H9 (cell line): ENCODE results near the gene IMMP2L. TPM values are rescaled to one million over a fixed set of nuclear protein-coding genes. Genes with fewer than 3 reads are reported as not detected.

Experiments
- DNase-seq: peaks from one replicate; pipeline ENCODE4 v3.0.0-alpha.2; 2017
- H2AFZ ChIP-seq: one replicate; pipeline ENCODE4 v1.6.1; 2013; ENCODE audit warnings: mild to moderate bottlenecking, low read length, control low read depth, moderate library complexity
- H2AK5ac ChIP-seq: 2 replicates; pipeline ENCODE4 v1.6.1; 2013; ENCODE audit warnings: low read length, control low read depth, mixed read lengths; ENCODE audit not compliant: insufficient read length
- H2BK120ac ChIP-seq: one replicate; pipeline ENCODE4 v1.6.1; 2013; ENCODE audit warnings: low read depth, mild to moderate bottlenecking, low read length, control low read depth, inconsistent platforms; ENCODE audit not compliant: poor library complexity, severe bottlenecking
- H2BK12ac ChIP-seq: 2 replicates; pipeline ENCODE4 v1.6.1; 2013; ENCODE audit warnings: low read length, control low read depth, mixed read lengths, low read depth; ENCODE audit not compliant: insufficient read length
- H2BK15ac ChIP-seq: 2 replicates; pipeline ENCODE4 v1.6.1; 2013; ENCODE audit warnings: low read depth, low read length, control low read depth
- H2BK20ac ChIP-seq: one replicate; pipeline ENCODE4 v1.6.1; 2013; ENCODE audit warnings: low read depth, mild to moderate bottlenecking, low read length, control low read depth, inconsistent platforms; ENCODE audit not compliant: poor library complexity, severe bottlenecking
- H2BK5ac ChIP-seq: 2 replicates; pipeline ENCODE4 v1.6.1; 2013; ENCODE audit warnings: low read length, control low read depth, mixed read lengths; ENCODE audit not compliant: insufficient read length
- H3K14ac ChIP-seq: 2 replicates; pipeline ENCODE4 v1.6.1; 2013; ENCODE audit warnings: low read length, control low read depth; ENCODE audit not compliant: insufficient read depth
- H3K18ac ChIP-seq: 2 replicates; pipeline ENCODE4 v1.6.1; 2013; ENCODE audit warnings: low read depth, mild to moderate bottlenecking, mixed read lengths, low read length, control low read depth; ENCODE audit not compliant: insufficient read length
- H3K23ac ChIP-seq: 2 replicates; pipeline ENCODE4 v1.6.1; 2013; ENCODE audit warnings: low read length, control low read depth, mixed read lengths, low read depth; ENCODE audit not compliant: insufficient read length
- H3K23me2 ChIP-seq: 2 replicates; pipeline ENCODE4 v1.6.1; 2013; ENCODE audit warnings: low read depth, mild to moderate bottlenecking, mixed read lengths, low read length, control low read depth; ENCODE audit not compliant: insufficient read length, poor library complexity, severe bottlenecking
- H3K27ac ChIP-seq: 2 replicates; pipeline ENCODE4 v1.5.1; 2013; ENCODE audit warnings: low read length, control low read depth, mixed read lengths, low read depth; ENCODE audit not compliant: insufficient read length
- H3K27me3 ChIP-seq: 2 replicates; pipeline ENCODE4 v1.6.1; 2013; ENCODE audit warnings: low read length, control low read depth, inconsistent platforms; ENCODE audit not compliant: insufficient read depth
- H3K4ac ChIP-seq: 2 replicates; pipeline ENCODE4 v1.6.1; 2013; ENCODE audit warnings: low read depth, mild to moderate bottlenecking, control low read depth, inconsistent platforms, low read length, moderate library complexity
- H3K4me1 ChIP-seq: 2 replicates; pipeline ENCODE4 v1.6.1; 2013; ENCODE audit warnings: low read length, control low read depth, inconsistent platforms; ENCODE audit not compliant: insufficient read depth
- H3K4me2 ChIP-seq: 2 replicates; pipeline ENCODE4 v1.6.1; 2013; ENCODE audit warnings: low read length, control low read depth, mixed read lengths; ENCODE audit not compliant: insufficient read length, insufficient read depth
- H3K56ac ChIP-seq: 2 replicates; pipeline ENCODE4 v1.6.1; 2013; ENCODE audit warnings: low read depth, mild to moderate bottlenecking, mixed read lengths, low read length, control low read depth; ENCODE audit not compliant: insufficient read length
- H3K79me1 ChIP-seq: 2 replicates; pipeline ENCODE4 v1.6.1; 2013; ENCODE audit warnings: low read depth, mild to moderate bottlenecking, moderate library complexity, low read length, control low read depth, inconsistent platforms; ENCODE audit not compliant: insufficient read depth, poor library complexity, severe bottlenecking
- H3K79me2 ChIP-seq: 2 replicates; pipeline ENCODE4 v1.6.1; 2013; ENCODE audit warnings: low read length, control low read depth, inconsistent platforms; ENCODE audit not compliant: insufficient read depth
- H3K9ac ChIP-seq: 2 replicates; pipeline ENCODE4 v1.6.1; 2013; ENCODE audit warnings: low read length, control low read depth, mixed read lengths; ENCODE audit not compliant: insufficient read length; ENCODE audit errors: extremely low read depth
- H3K9me3 ChIP-seq: one replicate; pipeline ENCODE4 v1.6.1; 2013; ENCODE audit warnings: low read depth, low read length, inconsistent platforms; ENCODE audit not compliant: control insufficient read depth
- H3T11ph ChIP-seq: one replicate; pipeline ENCODE4 v1.6.1; 2013; ENCODE audit warnings: mild to moderate bottlenecking, low read length, control low read depth, inconsistent platforms
- H4K20me1 ChIP-seq: one replicate; pipeline ENCODE4 v1.6.1; 2013; ENCODE audit not compliant: control insufficient read depth, insufficient read length, insufficient read depth
- H4K5ac ChIP-seq: 2 replicates; pipeline ENCODE4 v1.6.1; 2013; ENCODE audit warnings: low read depth, mild to moderate bottlenecking, mixed read lengths, low read length, control low read depth; ENCODE audit not compliant: insufficient read length
- H4K8ac ChIP-seq: replicated peaks from 2 replicates; pipeline ENCODE4 v1.6.1; 2013; ENCODE audit warnings: low read length, control low read depth, mixed read lengths, low read depth; ENCODE audit not compliant: insufficient read length
- H4K91ac ChIP-seq: 2 replicates; pipeline ENCODE4 v1.6.1; 2013; ENCODE audit warnings: low read depth, mild to moderate bottlenecking, moderate library complexity, mixed read lengths, low read length, control low read depth; ENCODE audit not compliant: insufficient read length
- H3K27ac Mint-ChIP-seq, 3 experiments: 2 replicates in 2 of 3; 3 replicates in 1 of 3; pipeline ENCODE4 v1.8.0; 2020 to 2021; ENCODE audit warnings: mixed read lengths in 3 of 3, mild to moderate bottlenecking in 1 of 3, moderate library complexity in 1 of 3
- H3K27me3 Mint-ChIP-seq: 2 replicates; pipeline ENCODE4 v1.8.0; 2021; ENCODE audit warnings: low read depth, mild to moderate bottlenecking, moderate library complexity, mixed read lengths
- H3K36me3 Mint-ChIP-seq, 3 experiments: 2 replicates in 2 of 3; 3 replicates in 1 of 3; pipeline ENCODE4 v1.8.0; 2020 to 2021; ENCODE audit warnings: low read depth in 3 of 3, mixed read lengths in 3 of 3; ENCODE audit not compliant: insufficient read depth in 1 of 3
- H3K4me1 Mint-ChIP-seq, 2 experiments: 2 replicates each; pipeline ENCODE4 v1.8.0; 2020; ENCODE audit warnings: mixed read lengths in 2 of 2
- H3K4me3 Mint-ChIP-seq, 2 experiments: 2 replicates in 1 of 2; 3 replicates in 1 of 2; pipeline ENCODE4 v1.8.0; 2020 to 2021; ENCODE audit warnings: mild to moderate bottlenecking in 2 of 2, mixed read lengths in 2 of 2, moderate library complexity in 1 of 2
- H3K9me3 Mint-ChIP-seq, 2 experiments: 2 replicates in 1 of 2; 3 replicates in 1 of 2; pipeline ENCODE4 v1.8.0; 2020; ENCODE audit warnings: mild to moderate bottlenecking in 2 of 2, mixed read lengths in 2 of 2, moderate library complexity in 1 of 2
- CTCF ChIP-seq: fragments of 200-600 bp; sonication (generic); conservative IDR thresholded peaks from 3 replicates; pipeline ENCODE4 v1.8.0; 2021; ENCODE audit warnings: antibody characterized with exemption, mild to moderate bottlenecking
- WGBS: extraction: QIAGEN DNeasy Blood & Tissue Kit; methylation state at CpG from one replicate; pipeline ENCODE4 v1.1.7; 2013; ENCODE audit warnings: missing lambda C conversion rate, low lambda C conversion rate, mixed read lengths; ENCODE audit not compliant: insufficient read length; ENCODE audit errors: extremely low coverage; 5-methylcytosine and 5-hydroxymethylcytosine counted together
- total RNA-seq: library from RNA; stranded (reverse); gene quantifications from 2 replicates; pipeline ENCODE4 v1.2.1, GENCODE V29; 2021

Gene IMMP2L
- total RNA-seq, 1 experiment from 2014 or later, result 14.7 TPM

- H3K56ac ChIP-seq, result no peak overlapping the region
- no peak overlapping the region for H2AK5ac ChIP-seq
- Mint-ChIP-seq H3K9me3 (no peaks in the 10 kb centered on the region), H3K4me3 (no peak overlapping the region), H3K27me3 (no peaks in the 10 kb centered on the region), H3K4me1 (no peaks in the 10 kb centered on the region), H3K36me3 (peaks cover 0 to 1% (median 0%) of the 10 kb centered on the region in 3 experiments; a peak in 2 of 7 replicates), H3K27ac (no peak overlapping the region; a peak in 1 of 7 replicates)
- no peak overlapping the region for H2BK5ac ChIP-seq
- H4K20me1 ChIP-seq, result no peaks in the 10 kb centered on the region
- H3K79me1 ChIP-seq, result no peaks in the 10 kb centered on the region
- no peak overlapping the region for H2BK15ac ChIP-seq
- no peak overlapping the region for H3K14ac ChIP-seq
- no peak overlapping the region for H2BK12ac ChIP-seq
- no CpG with 5 or more reads among the region's 2 CpGs for WGBS
- no peak overlapping the region for H3K4ac ChIP-seq
- H3K27me3 ChIP-seq, result no peaks in the 10 kb centered on the region
- no peaks in the 10 kb centered on the region for H3K79me2 ChIP-seq
- H3K23ac ChIP-seq, result no peak overlapping the region
- no peaks in the 10 kb centered on the region for H3K4me1 ChIP-seq
- H4K5ac ChIP-seq, result no peak overlapping the region
- H3K23me2 ChIP-seq, result no peaks in the 10 kb centered on the region
- H3K9me3 ChIP-seq, result no peaks in the 10 kb centered on the region
- TF ChIP-seq CTCF, result no peak
- no peak overlapping the region for H3K9ac ChIP-seq
- H3K27ac ChIP-seq, result no peak overlapping the region
- H2BK120ac ChIP-seq, result no peak overlapping the region
- H4K8ac ChIP-seq, result no peak overlapping the region
- H3K18ac ChIP-seq, result no peak overlapping the region
- H3K4me2 ChIP-seq, result no peak overlapping the region
- H2AFZ ChIP-seq, result no peak overlapping the region
- DNase-seq, result no peak
- H4K91ac ChIP-seq, result no peak overlapping the region
- H2BK20ac ChIP-seq, result no peak overlapping the region
- no peak overlapping the region for H3T11ph ChIP-seq
Measured at GRCh38 chr7:111400088-111400487, 162.2 kb downstream of the IMMP2L start.
